ENCODE measurements around the gene NKX3-2.
A peak's percentile ranks its signal among the peaks of the same experiment; 100 is the strongest.

Gene NKX3-2

DNA sequence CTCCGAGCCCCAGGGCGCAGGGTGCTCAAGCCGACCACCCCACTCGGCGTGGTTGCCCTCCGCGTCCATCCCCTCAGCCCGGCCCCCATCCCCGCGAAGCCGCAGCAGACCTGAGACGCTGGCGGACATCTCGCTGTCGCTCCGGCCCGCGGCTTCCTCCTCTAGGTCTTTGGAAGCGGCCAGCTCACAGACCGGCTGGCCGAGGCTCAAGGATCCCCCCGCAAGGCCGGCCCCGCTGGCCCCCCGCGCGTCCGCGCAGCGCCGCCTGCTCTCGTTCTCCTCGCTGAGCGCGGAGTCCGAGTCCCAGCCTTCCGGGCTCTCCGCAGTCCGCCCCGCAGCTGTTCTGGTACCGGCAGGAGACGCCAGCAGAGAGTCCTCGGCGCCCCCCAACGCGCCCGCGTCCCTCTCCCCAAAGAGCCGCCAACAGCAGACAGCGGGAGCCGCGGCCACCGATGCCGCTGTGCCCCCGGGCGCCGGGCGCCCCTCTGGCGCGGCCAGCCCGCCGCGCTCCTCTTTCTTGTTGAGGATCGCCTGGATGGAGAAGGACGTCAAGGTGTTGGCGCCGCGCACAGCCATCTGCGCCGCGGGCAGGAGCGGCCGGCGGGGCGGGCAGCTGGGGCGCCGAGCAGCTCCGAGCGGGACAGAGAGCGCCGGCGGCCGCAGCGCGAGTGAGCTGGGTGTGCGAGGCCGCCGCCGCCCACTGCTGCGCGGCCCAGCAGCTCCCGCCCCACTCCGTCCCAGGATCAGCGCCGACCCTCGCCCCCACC, at the start of gene NKX3-2:
NKX3-2 (minus strand) TSS at position 670 of the 767 bp plus-strand sequence; CDS start at position 576, 94 bp downstream.
- TF ChIP-seq PPARA (CRISPR knock-in tag; IDR thresholded peaks at IDR 0.05; ENCODE audit: borderline replicate concordance) = no peak
- no peak for TF ChIP-seq CSDC2 (CRISPR knock-in tag; IDR thresholded peaks at IDR 0.05)
- TF ChIP-seq RARB (CRISPR knock-in tag; IDR thresholded peaks at IDR 0.05) = no peak
- TF ChIP-seq ZNF70 (CRISPR knock-in tag; IDR thresholded peaks at IDR 0.05) = no peak
- no peak for TF ChIP-seq TCF4 (CRISPR knock-in tag; IDR thresholded peaks at IDR 0.05; ENCODE audit: borderline replicate concordance)
- TF ChIP-seq SNAI2 (CRISPR knock-in tag; IDR thresholded peaks at IDR 0.05) = no peak
- ATAC-seq = peak; percentile 61

DNA sequence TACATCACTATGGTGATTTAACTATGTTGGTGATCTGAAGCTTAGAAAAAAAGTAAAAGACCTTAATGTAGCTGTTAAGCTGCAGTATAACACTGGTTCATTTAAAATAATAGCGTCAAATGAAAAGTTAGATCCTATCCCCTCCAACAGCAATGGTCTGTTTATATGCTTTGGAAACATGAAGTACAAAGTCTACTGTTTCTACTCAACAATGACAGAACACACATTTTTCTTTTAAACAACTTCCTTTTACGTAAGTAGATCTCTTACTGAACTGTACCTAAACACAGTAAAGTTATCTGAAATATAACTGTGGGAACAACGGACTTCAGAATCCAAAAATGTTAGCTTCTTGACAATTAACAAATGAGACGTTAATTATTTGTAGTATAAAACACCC, 47.9 kb upstream of the NKX3-2 start:
- ATAC-seq = no peak
- TF ChIP-seq TOX (CRISPR knock-in tag; IDR thresholded peaks at IDR 0.05; ENCODE audit: borderline replicate concordance) (no peak), ZFP3 (CRISPR knock-in tag; IDR thresholded peaks at IDR 0.05) (no peak), ESRRG (CRISPR knock-in tag; IDR thresholded peaks at IDR 0.05) (no peak), ISL1 (CRISPR knock-in tag; IDR thresholded peaks at IDR 0.05) (no peak), ZNF565 (CRISPR knock-in tag; conservative IDR thresholded peaks at IDR 0.05; ENCODE audit: low read depth) (no peak), CREB5 (CRISPR knock-in tag; IDR thresholded peaks at IDR 0.05; ENCODE audit: low read depth) (no peak), ARNTL (CRISPR knock-in tag; IDR thresholded peaks at IDR 0.05; ENCODE audit: borderline replicate concordance, low read depth) (no peak), CSDC2 (CRISPR knock-in tag; IDR thresholded peaks at IDR 0.05) (no peak), ZNF70 (CRISPR knock-in tag; IDR thresholded peaks at IDR 0.05) (no peak), GLIS3 (CRISPR knock-in tag; IDR thresholded peaks at IDR 0.05) (no peak), ZNF8 (CRISPR knock-in tag; IDR thresholded peaks at IDR 0.05) (no peak), ZC3H10 (CRISPR knock-in tag; IDR thresholded peaks at IDR 0.05) (no peak), TSHZ2 (CRISPR knock-in tag; IDR thresholded peaks at IDR 0.05) (no peak), OSR1 (CRISPR knock-in tag; IDR thresholded peaks at IDR 0.05) (no peak), ZFP30 (CRISPR knock-in tag; IDR thresholded peaks at IDR 0.05) (no peak)
- TF ChIP-seq, protein P1, sequence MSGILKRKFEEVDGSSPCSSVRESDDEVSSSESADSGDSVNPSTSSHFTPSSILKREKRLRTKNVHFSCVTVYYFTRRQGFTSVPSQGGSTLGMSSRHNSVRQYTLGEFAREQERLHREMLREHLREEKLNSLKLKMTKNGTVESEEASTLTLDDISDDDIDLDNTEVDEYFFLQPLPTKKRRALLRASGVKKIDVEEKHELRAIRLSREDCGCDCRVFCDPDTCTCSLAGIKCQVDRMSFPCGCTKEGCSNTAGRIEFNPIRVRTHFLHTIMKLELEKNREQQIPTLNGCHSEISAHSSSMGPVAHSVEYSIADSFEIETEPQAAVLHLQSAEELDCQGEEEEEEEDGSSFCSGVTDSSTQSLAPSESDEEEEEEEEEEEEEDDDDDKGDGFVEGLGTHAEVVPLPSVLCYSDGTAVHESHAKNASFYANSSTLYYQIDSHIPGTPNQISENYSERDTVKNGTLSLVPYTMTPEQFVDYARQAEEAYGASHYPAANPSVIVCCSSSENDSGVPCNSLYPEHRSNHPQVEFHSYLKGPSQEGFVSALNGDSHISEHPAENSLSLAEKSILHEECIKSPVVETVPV (CRISPR knock-in tag; IDR thresholded peaks at IDR 0.05) = no peak

DNA sequence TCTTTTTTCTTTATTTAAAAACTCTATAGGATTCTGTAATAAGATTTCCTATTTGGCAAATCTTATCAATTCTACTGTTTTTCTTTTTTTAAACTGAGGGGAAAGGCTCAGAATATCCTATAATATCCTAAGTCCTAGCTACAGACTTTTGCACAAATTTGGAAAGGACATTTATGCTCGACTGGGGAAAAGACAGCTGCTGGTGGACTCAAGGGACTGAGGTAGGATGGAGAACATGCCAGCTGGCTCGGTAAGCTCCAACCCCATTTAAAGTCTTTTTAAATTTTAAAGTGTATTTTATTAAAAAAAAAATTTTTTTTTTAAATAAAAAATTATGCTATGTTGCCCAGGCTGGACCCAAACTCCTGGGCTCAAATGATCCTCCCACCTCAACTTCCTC, 46.5 kb upstream of the NKX3-2 start:
- no peak for ATAC-seq
- TF ChIP-seq, protein P1 (CRISPR knock-in tag; IDR thresholded peaks at IDR 0.05) = no peak
- no peak for TF ChIP-seq TCF4 (CRISPR knock-in tag; IDR thresholded peaks at IDR 0.05; ENCODE audit: borderline replicate concordance)
- no peak for TF ChIP-seq ZC3H10 (CRISPR knock-in tag; IDR thresholded peaks at IDR 0.05)
- TF ChIP-seq, protein P2, sequence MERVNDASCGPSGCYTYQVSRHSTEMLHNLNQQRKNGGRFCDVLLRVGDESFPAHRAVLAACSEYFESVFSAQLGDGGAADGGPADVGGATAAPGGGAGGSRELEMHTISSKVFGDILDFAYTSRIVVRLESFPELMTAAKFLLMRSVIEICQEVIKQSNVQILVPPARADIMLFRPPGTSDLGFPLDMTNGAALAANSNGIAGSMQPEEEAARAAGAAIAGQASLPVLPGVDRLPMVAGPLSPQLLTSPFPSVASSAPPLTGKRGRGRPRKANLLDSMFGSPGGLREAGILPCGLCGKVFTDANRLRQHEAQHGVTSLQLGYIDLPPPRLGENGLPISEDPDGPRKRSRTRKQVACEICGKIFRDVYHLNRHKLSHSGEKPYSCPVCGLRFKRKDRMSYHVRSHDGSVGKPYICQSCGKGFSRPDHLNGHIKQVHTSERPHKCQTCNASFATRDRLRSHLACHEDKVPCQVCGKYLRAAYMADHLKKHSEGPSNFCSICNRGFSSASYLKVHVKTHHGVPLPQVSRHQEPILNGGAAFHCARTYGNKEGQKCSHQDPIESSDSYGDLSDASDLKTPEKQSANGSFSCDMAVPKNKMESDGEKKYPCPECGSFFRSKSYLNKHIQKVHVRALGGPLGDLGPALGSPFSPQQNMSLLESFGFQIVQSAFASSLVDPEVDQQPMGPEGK (CRISPR knock-in tag; IDR thresholded peaks at IDR 0.05; ENCODE audit: borderline replicate concordance) = no peak
- no peak for TF ChIP-seq ZNF565 (CRISPR knock-in tag; conservative IDR thresholded peaks at IDR 0.05; ENCODE audit: low read depth)
- no peak for TF ChIP-seq ZNF70 (CRISPR knock-in tag; IDR thresholded peaks at IDR 0.05)
- TF ChIP-seq CREB5 (CRISPR knock-in tag; IDR thresholded peaks at IDR 0.05; ENCODE audit: low read depth) = no peak
- TF ChIP-seq ISL1 (CRISPR knock-in tag; IDR thresholded peaks at IDR 0.05) = no peak
- no peak for TF ChIP-seq ESRRG (CRISPR knock-in tag; IDR thresholded peaks at IDR 0.05)
- no peak for TF ChIP-seq SNAI2 (CRISPR knock-in tag; IDR thresholded peaks at IDR 0.05)
- no peak for TF ChIP-seq POU6F1 (CRISPR knock-in tag; IDR thresholded peaks at IDR 0.05; ENCODE audit: borderline replicate concordance, low read depth)
- TF ChIP-seq ZNF8 (CRISPR knock-in tag; IDR thresholded peaks at IDR 0.05) = no peak
- TF ChIP-seq ARNTL (CRISPR knock-in tag; IDR thresholded peaks at IDR 0.05; ENCODE audit: borderline replicate concordance, low read depth) = no peak
